ENCODE data around the gene KCNC2. TPM values are rescaled to one million over a fixed set of nuclear protein-coding genes. Genes with fewer than 3 reads are reported as not detected.

KCNC2 gene
- total RNA-seq, 2 donors from 2014 or later: not detected

GRCh38 chr12:75139196-75139595 is 70.4 kb downstream of the KCNC2 start:
- no peaks in the 10 kb centered on the region for H3K27me3 Mint-ChIP-seq (ENCODE audit: low read depth)
- no peaks in the 10 kb centered on the region for H3K9me3 Mint-ChIP-seq
- H3K36me3 Mint-ChIP-seq (ENCODE audit: insufficient read depth in 2 of 2): no peaks in the 10 kb centered on the region
- DNase-seq (no peak), ATAC-seq (replicated peaks in 1 of 2) (no peak)
- no peak overlapping the region for H3K4me3 Mint-ChIP-seq
- H3K27ac Mint-ChIP-seq: no peak overlapping the region
- H3K4me1 Mint-ChIP-seq (ENCODE audit: low read depth): no peaks in the 10 kb centered on the region

- no peak overlapping the region for H3K4me3 Mint-ChIP-seq
- ATAC-seq (replicated peaks in 1 of 2) (no peak), DNase-seq (no peak)
- no peaks in the 10 kb centered on the region for H3K9me3 Mint-ChIP-seq
- H3K4me1 Mint-ChIP-seq (ENCODE audit: low read depth): no peaks in the 10 kb centered on the region
- no peaks in the 10 kb centered on the region for H3K36me3 Mint-ChIP-seq (ENCODE audit: insufficient read depth in 2 of 2)
- H3K27ac Mint-ChIP-seq: no peak overlapping the region
- no peaks in the 10 kb centered on the region for H3K27me3 Mint-ChIP-seq (ENCODE audit: low read depth)
These were observed 71.7 kb downstream of the KCNC2 start for GRCh38 chr12:75137896-75138295.

GRCh38 chr12:75135026-75135425 is 74.6 kb downstream of the KCNC2 start:
- no peaks in the 10 kb centered on the region for H3K36me3 Mint-ChIP-seq (ENCODE audit: insufficient read depth in 2 of 2)
- no peaks in the 10 kb centered on the region for H3K9me3 Mint-ChIP-seq
- no peaks in the 10 kb centered on the region for H3K27me3 Mint-ChIP-seq (ENCODE audit: low read depth)
- DNase-seq: no peak
- H3K4me1 Mint-ChIP-seq (ENCODE audit: low read depth): no peaks in the 10 kb centered on the region
- no peak overlapping the region for H3K4me3 Mint-ChIP-seq
- H3K27ac Mint-ChIP-seq: no peak overlapping the region
- no peak for ATAC-seq (replicated peaks in 1 of 2)

DNA sequence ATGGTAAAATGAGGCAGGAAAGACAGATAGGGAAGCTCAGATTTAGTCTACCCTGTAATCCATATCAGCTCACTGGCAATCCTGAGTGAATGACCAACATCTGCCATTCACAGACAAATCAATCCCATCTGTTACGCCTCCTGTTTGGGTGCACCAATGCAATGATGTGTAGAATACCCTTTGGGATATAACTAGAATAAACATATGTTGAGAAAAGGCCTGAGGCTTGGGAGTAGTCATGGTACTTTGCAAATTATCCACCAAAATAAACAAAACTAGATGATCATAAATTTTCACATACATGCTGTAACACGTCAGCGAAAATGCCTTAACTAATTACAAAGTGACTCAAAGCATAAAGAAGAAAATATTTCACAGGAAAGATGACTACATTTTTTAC is 78.8 kb downstream of the KCNC2 start:
- H3K4me1 Mint-ChIP-seq (ENCODE audit: low read depth): no peaks in the 10 kb centered on the region
- no peaks in the 10 kb centered on the region for H3K36me3 Mint-ChIP-seq (ENCODE audit: insufficient read depth in 2 of 2)
- DNase-seq (no peak), ATAC-seq (replicated peaks in 1 of 2) (no peak)
- no peaks in the 10 kb centered on the region for H3K27me3 Mint-ChIP-seq (ENCODE audit: low read depth)
- H3K27ac Mint-ChIP-seq: no peak overlapping the region
- H3K9me3 Mint-ChIP-seq: no peaks in the 10 kb centered on the region
- H3K4me3 Mint-ChIP-seq: no peak overlapping the region

DNA sequence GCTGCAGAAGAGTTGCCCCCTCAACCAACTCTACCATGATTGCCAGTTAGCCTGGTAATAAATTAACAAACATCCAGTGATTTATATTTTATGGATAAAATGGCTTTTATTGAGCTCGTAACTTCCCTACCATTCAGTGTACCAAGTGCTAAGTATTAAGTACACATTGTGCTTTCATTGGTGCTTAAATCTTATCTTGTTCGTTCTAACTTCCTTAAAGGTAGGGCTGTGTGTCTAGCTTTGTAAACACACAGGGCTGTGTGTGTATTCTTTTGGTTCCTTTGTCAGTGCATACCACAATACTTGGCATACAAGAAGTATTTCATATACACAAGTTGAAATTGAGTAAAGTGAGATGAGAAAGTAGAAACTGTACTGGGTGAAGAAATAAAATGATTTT is 80.4 kb downstream of the KCNC2 start:
- no peaks in the 10 kb centered on the region for H3K4me1 Mint-ChIP-seq (ENCODE audit: low read depth)
- no peaks in the 10 kb centered on the region for H3K27me3 Mint-ChIP-seq (ENCODE audit: low read depth)
- H3K9me3 Mint-ChIP-seq: no peaks in the 10 kb centered on the region
- ATAC-seq (replicated peaks in 1 of 2) (no peak), DNase-seq (no peak)
- no peaks in the 10 kb centered on the region for H3K36me3 Mint-ChIP-seq (ENCODE audit: insufficient read depth in 2 of 2)
- H3K27ac Mint-ChIP-seq: no peak overlapping the region
- no peak overlapping the region for H3K4me3 Mint-ChIP-seq

DNA sequence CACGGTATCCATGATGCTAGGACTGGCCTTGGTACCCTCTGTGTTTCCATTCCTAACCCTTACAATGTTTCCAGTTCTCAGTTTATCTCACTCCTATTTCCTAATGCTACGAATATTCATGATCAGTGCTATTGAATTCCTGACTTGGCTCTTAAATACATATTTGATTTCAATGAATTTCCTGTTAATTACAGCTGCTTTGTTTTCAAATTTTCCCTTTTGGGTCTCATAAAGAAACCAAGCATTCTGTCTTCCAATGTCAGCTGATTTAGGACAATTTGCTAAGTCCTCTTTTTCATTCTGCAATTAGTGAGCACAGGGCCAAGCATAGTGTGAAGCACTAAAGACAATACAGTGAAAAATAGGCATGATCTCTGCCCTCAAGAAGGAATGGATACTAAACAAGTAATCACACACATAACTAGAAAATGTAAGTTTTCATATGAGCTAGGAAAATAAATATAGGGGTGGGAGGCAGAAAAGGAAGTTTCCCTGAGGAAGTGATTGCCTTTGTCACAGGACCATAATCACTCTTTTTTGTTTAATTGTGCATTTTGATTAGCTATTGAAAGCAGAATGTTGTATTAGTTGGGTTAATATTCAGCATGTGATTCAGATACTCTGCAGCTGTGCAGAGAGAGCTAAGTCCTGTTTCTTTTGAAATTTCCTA is 88.5 kb downstream of the KCNC2 start:
- no peak for DNase-seq
- H3K4me1 Mint-ChIP-seq (ENCODE audit: low read depth): no peaks in the 10 kb centered on the region
- H3K9me3 Mint-ChIP-seq: no peaks in the 10 kb centered on the region
- no peaks in the 10 kb centered on the region for H3K36me3 Mint-ChIP-seq (ENCODE audit: insufficient read depth in 2 of 2)
- no peak overlapping the region for H3K4me3 Mint-ChIP-seq
- ATAC-seq (replicated peaks in 1 of 2): no peak
- H3K27ac Mint-ChIP-seq: no peak overlapping the region
- no peaks in the 10 kb centered on the region for H3K27me3 Mint-ChIP-seq (ENCODE audit: low read depth)

- Mint-ChIP-seq H3K9me3 (no peaks in the 10 kb centered on the region), H3K4me3 (no peak overlapping the region), H3K27ac (no peak overlapping the region), H3K27me3 (ENCODE audit: low read depth) (no peaks in the 10 kb centered on the region), H3K4me1 (ENCODE audit: low read depth) (no peaks in the 10 kb centered on the region), H3K36me3 (ENCODE audit: insufficient read depth in 2 of 2) (no peaks in the 10 kb centered on the region)
- ATAC-seq (replicated peaks in 1 of 2) (no peak), DNase-seq (no peak)
These were observed 89.3 kb downstream of the KCNC2 start for GRCh38 chr12:75120311-75120711.

DNA sequence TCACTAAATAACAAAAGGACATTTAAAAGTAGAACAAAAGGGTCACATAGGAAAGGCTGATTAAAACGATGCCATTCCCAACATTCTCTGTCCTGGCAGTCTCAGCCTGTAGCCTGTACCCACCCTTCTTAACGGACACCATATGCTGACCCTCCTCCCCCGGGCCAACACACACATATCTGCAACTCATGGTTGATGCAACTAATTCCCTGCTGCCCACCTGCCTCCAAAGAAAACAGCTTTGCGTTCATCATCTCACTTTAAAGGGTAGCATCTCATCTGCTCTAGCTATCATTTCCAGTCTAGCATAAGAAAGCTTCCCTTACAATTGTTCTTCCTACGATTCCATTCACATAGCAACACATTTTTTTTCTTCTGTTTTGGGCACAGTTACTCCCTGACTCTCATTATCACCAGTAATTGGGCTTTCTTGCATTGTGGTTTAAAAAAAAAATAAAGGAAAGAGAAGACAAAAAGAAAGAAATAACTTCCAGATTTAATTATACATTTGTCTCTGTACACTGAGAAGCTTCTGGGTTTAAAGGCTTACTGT is 92.9 kb downstream of the KCNC2 start:
- H3K4me1 Mint-ChIP-seq (ENCODE audit: low read depth): no peaks in the 10 kb centered on the region
- no peak overlapping the region for H3K27ac Mint-ChIP-seq
- H3K27me3 Mint-ChIP-seq (ENCODE audit: low read depth): no peaks in the 10 kb centered on the region
- no peak overlapping the region for H3K4me3 Mint-ChIP-seq
- no peak for ATAC-seq (replicated peaks in 1 of 2)
- H3K9me3 Mint-ChIP-seq: no peaks in the 10 kb centered on the region
- no peak for DNase-seq
- H3K36me3 Mint-ChIP-seq (ENCODE audit: insufficient read depth in 2 of 2): no peaks in the 10 kb centered on the region

DNA sequence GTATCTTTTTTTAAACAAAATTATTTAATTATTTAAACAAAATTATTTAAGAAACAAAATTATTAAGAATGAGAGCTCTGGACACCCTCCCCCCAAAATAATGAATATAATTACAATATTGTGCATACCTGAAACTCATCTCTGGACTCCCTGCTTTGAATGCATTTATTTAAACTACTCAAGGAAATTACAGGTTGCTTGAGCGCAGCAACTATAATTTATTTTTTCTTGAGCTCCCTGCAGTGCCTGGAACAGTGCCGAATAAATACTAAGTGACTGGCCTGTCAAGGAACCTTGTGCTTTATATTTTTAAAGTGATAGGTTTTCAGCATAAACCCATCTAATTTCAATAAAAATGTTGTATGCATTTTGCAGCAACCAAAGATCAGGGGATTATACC is 93.9 kb downstream of the KCNC2 start:
- no peaks in the 10 kb centered on the region for H3K36me3 Mint-ChIP-seq (ENCODE audit: insufficient read depth in 2 of 2)
- no peaks in the 10 kb centered on the region for H3K9me3 Mint-ChIP-seq
- no peak for ATAC-seq (replicated peaks in 1 of 2)
- DNase-seq: no peak
- H3K27me3 Mint-ChIP-seq (ENCODE audit: low read depth): no peaks in the 10 kb centered on the region
- no peak overlapping the region for H3K27ac Mint-ChIP-seq
- no peaks in the 10 kb centered on the region for H3K4me1 Mint-ChIP-seq (ENCODE audit: low read depth)
- no peak overlapping the region for H3K4me3 Mint-ChIP-seq

DNA sequence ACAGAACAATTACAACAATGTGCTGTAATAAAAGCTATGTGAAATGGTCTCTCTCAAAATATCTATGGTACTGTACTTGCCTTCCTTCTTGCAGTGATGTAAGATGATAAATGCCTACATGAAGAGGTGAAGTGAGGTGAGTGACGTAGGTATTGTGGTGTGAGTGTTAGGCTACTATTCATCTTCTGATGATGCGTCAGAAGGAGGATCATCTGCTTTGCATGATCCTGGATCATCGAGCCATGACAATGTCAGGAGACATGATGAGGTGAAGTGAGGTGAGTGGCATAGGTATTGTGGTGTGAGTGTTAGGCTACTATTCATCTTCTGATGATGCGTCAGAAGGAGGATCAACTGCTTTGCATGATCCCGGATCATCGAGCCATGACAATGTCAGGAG is 105.8 kb downstream of the KCNC2 start:
- DNase-seq: no peak
- Mint-ChIP-seq H3K4me3 (no peak overlapping the region), H3K36me3 (ENCODE audit: insufficient read depth in 2 of 2) (no peaks in the 10 kb centered on the region), H3K9me3 (no peaks in the 10 kb centered on the region), H3K27ac (no peak overlapping the region), H3K4me1 (ENCODE audit: low read depth) (no peaks in the 10 kb centered on the region), H3K27me3 (ENCODE audit: low read depth) (no peaks in the 10 kb centered on the region)
- ATAC-seq (replicated peaks in 1 of 2): no peak

- no peak overlapping the region for H3K27ac Mint-ChIP-seq
- no peaks in the 10 kb centered on the region for H3K4me1 Mint-ChIP-seq (ENCODE audit: low read depth)
- H3K9me3 Mint-ChIP-seq: no peaks in the 10 kb centered on the region
- H3K4me3 Mint-ChIP-seq: no peak overlapping the region
- DNase-seq: no peak
- H3K36me3 Mint-ChIP-seq (ENCODE audit: insufficient read depth in 2 of 2): no peaks in the 10 kb centered on the region
- no peaks in the 10 kb centered on the region for H3K27me3 Mint-ChIP-seq (ENCODE audit: low read depth)
- ATAC-seq (replicated peaks in 1 of 2): no peak
These were observed 107.9 kb downstream of the KCNC2 start for GRCh38 chr12:75101781-75102180.

GRCh38 chr12:75099210-75099609 is 110.4 kb downstream of the KCNC2 start:
- DNase-seq (no peak), ATAC-seq (replicated peaks in 1 of 2) (no peak)
- H3K4me1 Mint-ChIP-seq (ENCODE audit: low read depth): no peaks in the 10 kb centered on the region
- no peak overlapping the region for H3K27ac Mint-ChIP-seq
- H3K27me3 Mint-ChIP-seq (ENCODE audit: low read depth): no peaks in the 10 kb centered on the region
- no peak overlapping the region for H3K4me3 Mint-ChIP-seq
- H3K36me3 Mint-ChIP-seq (ENCODE audit: insufficient read depth in 2 of 2): no peaks in the 10 kb centered on the region
- no peaks in the 10 kb centered on the region for H3K9me3 Mint-ChIP-seq

DNA sequence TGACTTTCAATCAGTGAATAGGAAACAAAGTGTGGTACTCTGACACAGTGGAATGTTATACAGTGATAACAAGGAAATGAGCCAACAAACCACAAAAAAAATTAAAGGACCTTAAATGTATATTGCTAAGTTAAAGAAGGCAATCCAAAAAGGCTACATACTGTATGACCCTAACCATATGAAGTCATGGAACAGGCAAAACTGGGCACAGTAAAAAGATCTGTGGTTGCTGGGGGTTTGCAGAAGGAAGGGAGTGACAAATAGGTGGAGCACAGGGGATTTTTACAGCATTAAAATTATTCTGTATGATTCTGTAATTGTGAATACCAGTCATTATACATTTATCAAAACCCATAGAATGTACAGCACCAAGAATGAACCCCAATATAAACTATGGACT is 112.6 kb downstream of the KCNC2 start:
- Mint-ChIP-seq H3K36me3 (ENCODE audit: insufficient read depth in 2 of 2) (no peaks in the 10 kb centered on the region), H3K27ac (no peak overlapping the region), H3K4me3 (no peak overlapping the region), H3K27me3 (ENCODE audit: low read depth) (no peaks in the 10 kb centered on the region), H3K4me1 (ENCODE audit: low read depth) (no peaks in the 10 kb centered on the region), H3K9me3 (no peaks in the 10 kb centered on the region)
- ATAC-seq (replicated peaks in 1 of 2) (peak in 1 of 2 donors; percentile 17), DNase-seq (no peak)

- no peak overlapping the region for H3K4me3 Mint-ChIP-seq
- H3K9me3 Mint-ChIP-seq: peaks cover 0 to 2% of the 10 kb centered on the region in 2 donors
- ATAC-seq (replicated peaks in 1 of 2) (peak in 1 of 2 donors; percentile 64), DNase-seq (no peak)
- H3K27ac Mint-ChIP-seq: no peak overlapping the region
- H3K27me3 Mint-ChIP-seq (ENCODE audit: low read depth): no peaks in the 10 kb centered on the region
- no peaks in the 10 kb centered on the region for H3K36me3 Mint-ChIP-seq (ENCODE audit: insufficient read depth in 2 of 2)
- no peaks in the 10 kb centered on the region for H3K4me1 Mint-ChIP-seq (ENCODE audit: low read depth)
These were observed 122.0 kb downstream of the KCNC2 start for GRCh38 chr12:75087654-75088053.

Data from activated T-cell treated with anti-CD3 and anti-CD28 coated beads, Interleukin-2, amount 50 U/mL, for 72 hours (primary cell).